ENCODE measurements around the gene FBXL16. TPM values are rescaled to one million over a fixed set of nuclear protein-coding genes. Genes with fewer than 3 reads are reported as not detected.

The FBXL16 gene
- total and polyA plus RNA-seq, 9 of the 15 experiments (the other 6 are each of a cell fraction or from before 2014, with no cell fraction given) = 0.21 to 8.2 (median 1.7) TPM

DNA sequence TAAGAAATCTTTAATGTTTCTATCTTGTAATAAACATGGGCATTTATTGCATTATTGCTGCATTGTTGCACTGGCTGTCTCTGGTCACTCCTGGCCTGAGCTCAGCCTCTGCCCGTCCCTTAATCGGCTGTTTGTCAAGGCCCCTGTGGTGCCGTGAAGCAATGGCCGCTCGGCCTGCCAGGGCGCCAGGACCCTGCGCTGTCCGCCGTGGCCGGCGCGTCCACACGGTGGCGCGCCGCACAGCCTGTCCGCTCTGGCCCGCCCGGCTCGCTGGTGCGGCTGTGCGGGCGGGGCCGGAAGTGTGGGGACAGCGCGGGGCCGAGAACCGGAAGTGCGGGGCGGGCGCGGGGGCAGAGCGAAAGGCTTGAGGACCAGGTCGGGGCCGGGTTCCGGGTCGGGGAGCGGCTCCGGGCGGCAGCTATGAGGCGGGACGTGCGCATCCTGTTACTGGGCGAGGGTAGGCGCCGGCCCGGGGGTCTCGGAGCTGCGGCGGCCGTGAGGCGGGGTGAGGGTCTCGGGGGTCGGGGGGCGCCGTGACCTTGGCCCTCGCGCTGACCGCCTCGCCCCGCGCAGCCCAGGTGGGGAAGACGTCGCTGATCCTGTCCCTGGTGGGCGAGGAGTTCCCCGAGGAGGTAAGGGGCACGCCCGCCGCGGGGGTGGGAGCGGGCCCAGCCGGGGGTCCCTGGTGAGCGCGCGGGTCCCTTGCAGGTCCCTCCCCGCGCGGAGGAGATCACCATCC, 37.7 kb downstream of the FBXL16 start, which contains the start of gene RHOT2 (continued):
- TF ChIP-seq DACH1 (IDR thresholded peaks at IDR 0.05; ENCODE audit: partially characterized antibody) (no peak), HINFP (tag; conservative IDR thresholded peaks at IDR 0.05; ENCODE audit: low read depth) (no peak), LARP7 (IDR thresholded peaks at IDR 0.05) (no peak), THAP12 (CRISPR knock-in tag; IDR thresholded peaks at IDR 0.05) (peak; percentile 98), SUPT5H (IDR thresholded peaks at IDR 0.05) (peak; percentile 81), GTF2A2 (tag; IDR thresholded peaks at IDR 0.05) (no peak), ZNF830 (CRISPR knock-in tag; IDR thresholded peaks at IDR 0.05) (no peak), SMARCA5 (IDR thresholded peaks at IDR 0.05) (no peak), HDAC3 (IDR thresholded peaks at IDR 0.05; ENCODE audit: borderline replicate concordance, partially characterized antibody) (no peak), CREB3L1 (IDR thresholded peaks at IDR 0.05; ENCODE audit: borderline replicate concordance, low read depth) (peak; percentile 92; the same call in 1 of the 2 replicates), ZNF134 (CRISPR knock-in tag; conservative IDR thresholded peaks at IDR 0.05) (no peak), ZBTB11 (CRISPR knock-in tag; IDR thresholded peaks at IDR 0.05) (peak; percentile 61 to 96 (median 84); a peak in 5 of 6 replicates), RFX1 (IDR thresholded peaks at IDR 0.05) (no peak), ATF4 (CRISPR knock-in tag; IDR thresholded peaks at IDR 0.05) (no peak)

All from K562 (cell line).